Activated T-cell treated with anti-CD3 and anti-CD28 coated beads, Interleukin-2, amount 50 U/mL, for 24 hours (primary cell): Measurements from ENCODE around the gene ST13.

Experiments used
- DNase-seq: peaks from one replicate; pipeline ENCODE4 v3.0.0-alpha.2; 2020
- H3K27ac Mint-ChIP-seq: 2 replicates; pipeline ENCODE4 v1.8.0; 2020; ENCODE audit warnings: mild to moderate bottlenecking, mixed read lengths
- H3K27me3 Mint-ChIP-seq: 2 replicates; pipeline ENCODE4 v1.8.0; 2020; ENCODE audit warnings: mixed read lengths
- H3K36me3 Mint-ChIP-seq: 2 replicates; pipeline ENCODE4 v1.8.0; 2020; ENCODE audit warnings: low read depth, mixed read lengths
- H3K4me1 Mint-ChIP-seq: 2 replicates; pipeline ENCODE4 v1.8.0; 2020; ENCODE audit warnings: low read depth, mixed read lengths
- H3K4me3 Mint-ChIP-seq: 2 replicates; pipeline ENCODE4 v1.8.0; 2020; ENCODE audit warnings: mild to moderate bottlenecking, moderate library complexity, mixed read lengths
- H3K9me3 Mint-ChIP-seq: 2 replicates; pipeline ENCODE4 v1.8.0; 2020; ENCODE audit warnings: mixed read lengths

Gene ST13

GRCh38 chr22:40818747-40819598 is 37.5 kb downstream of the ST13 start, which contains the start of gene SLC25A17:
SLC25A17 (minus strand) TSS chr22:40819346; CDS start chr22:40819248, 98 bp downstream.
- no peaks in the 10 kb centered on the region for H3K27me3 Mint-ChIP-seq
- H3K27ac Mint-ChIP-seq = peak within 1 kb of the TSS; percentile 97
- DNase-seq = peak; percentile 90
- peaks cover 43% of the 10 kb centered on the region for H3K4me1 Mint-ChIP-seq
- no peaks in the 10 kb centered on the region for H3K9me3 Mint-ChIP-seq
- peaks cover 54% of the 10 kb centered on the region for H3K36me3 Mint-ChIP-seq
- H3K4me3 Mint-ChIP-seq = peak within 1 kb of the TSS; percentile 96

DNA sequence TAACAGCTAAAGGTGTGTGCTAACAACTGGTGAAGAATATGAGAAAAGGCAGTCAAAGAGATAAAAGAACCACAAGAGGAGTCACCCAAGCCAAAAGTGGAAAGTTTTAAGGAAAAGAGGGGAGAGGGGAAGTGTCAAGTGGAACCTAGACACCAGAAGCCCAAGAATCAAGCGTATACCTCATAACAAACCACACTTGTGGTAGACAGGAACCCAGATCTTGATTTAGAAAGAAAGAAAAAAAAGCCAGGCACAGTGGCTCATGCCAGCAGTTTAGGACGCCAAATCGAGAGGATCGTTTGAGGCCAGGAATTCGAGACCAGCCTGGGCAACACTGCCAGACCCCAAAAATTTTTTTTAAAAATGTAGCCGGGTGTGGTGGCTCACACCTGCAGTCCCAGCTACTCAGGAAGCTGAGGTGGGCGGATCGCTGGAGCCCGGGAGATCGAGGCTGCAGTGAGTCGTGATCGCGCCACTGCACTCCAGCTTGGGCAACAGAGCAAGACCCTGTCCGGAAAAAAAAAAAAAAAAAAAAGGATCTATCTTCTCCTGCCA is 38.2 kb downstream of the ST13 start:
- no peak for DNase-seq
- Mint-ChIP-seq H3K27me3 (no peaks in the 10 kb centered on the region), H3K27ac (peak overlapping the region; percentile 97), H3K36me3 (peaks cover 54% of the 10 kb centered on the region), H3K9me3 (no peaks in the 10 kb centered on the region), H3K4me3 (peak overlapping the region; percentile 96), H3K4me1 (peaks cover 46% of the 10 kb centered on the region)

DNA sequence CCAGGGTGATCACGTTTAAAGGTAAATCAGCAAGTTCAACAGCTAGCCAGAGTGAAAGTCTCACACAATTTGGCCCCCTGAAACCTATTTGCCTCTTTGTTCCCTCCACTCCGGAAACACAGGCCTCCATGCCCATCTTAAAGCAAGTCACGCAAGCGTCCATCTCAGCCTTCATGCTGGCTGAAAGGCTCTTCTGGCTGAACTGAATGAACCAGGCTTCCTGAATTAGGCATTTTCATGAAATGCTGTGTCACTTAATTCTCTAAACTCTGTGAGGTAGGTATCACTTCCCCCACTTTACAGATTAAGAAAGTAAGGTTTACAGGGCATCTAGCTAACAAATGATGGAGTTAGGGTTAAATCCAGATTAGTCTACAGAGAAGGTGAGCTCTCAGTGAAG is 38.7 kb downstream of the ST13 start:
- peaks cover 46% of the 10 kb centered on the region for H3K4me1 Mint-ChIP-seq
- peak overlapping the region; percentile 97 for H3K27ac Mint-ChIP-seq
- H3K27me3 Mint-ChIP-seq = no peaks in the 10 kb centered on the region
- peak overlapping the region; percentile 96 for H3K4me3 Mint-ChIP-seq
- DNase-seq = no peak
- peaks cover 54% of the 10 kb centered on the region for H3K36me3 Mint-ChIP-seq
- no peaks in the 10 kb centered on the region for H3K9me3 Mint-ChIP-seq

DNA sequence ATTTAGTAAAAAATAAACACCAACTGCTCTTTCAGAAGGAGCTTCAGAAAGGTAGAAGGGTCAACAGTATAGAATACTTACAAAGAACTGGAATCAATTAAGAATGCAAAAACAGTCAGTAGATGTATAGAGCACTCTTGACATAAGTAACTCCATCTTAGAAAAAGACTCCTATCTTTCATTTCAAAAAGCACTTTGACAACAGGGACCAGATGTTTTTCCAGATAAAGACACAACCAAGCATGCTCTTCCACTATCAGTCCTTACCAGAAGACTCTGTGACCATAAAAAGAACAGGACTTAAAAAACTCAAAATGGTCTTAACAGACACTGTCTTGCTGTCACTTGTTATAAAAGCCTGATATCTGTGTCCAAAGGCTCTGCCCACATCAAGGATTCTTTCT is 42.5 kb downstream of the ST13 start:
- no peaks in the 10 kb centered on the region for H3K9me3 Mint-ChIP-seq
- no peak overlapping the region for H3K4me3 Mint-ChIP-seq
- no peak for DNase-seq
- H3K27me3 Mint-ChIP-seq = no peaks in the 10 kb centered on the region
- peaks cover 47% of the 10 kb centered on the region for H3K4me1 Mint-ChIP-seq
- H3K36me3 Mint-ChIP-seq = peaks cover 65% of the 10 kb centered on the region
- H3K27ac Mint-ChIP-seq = peak overlapping the region; percentile 29

DNA sequence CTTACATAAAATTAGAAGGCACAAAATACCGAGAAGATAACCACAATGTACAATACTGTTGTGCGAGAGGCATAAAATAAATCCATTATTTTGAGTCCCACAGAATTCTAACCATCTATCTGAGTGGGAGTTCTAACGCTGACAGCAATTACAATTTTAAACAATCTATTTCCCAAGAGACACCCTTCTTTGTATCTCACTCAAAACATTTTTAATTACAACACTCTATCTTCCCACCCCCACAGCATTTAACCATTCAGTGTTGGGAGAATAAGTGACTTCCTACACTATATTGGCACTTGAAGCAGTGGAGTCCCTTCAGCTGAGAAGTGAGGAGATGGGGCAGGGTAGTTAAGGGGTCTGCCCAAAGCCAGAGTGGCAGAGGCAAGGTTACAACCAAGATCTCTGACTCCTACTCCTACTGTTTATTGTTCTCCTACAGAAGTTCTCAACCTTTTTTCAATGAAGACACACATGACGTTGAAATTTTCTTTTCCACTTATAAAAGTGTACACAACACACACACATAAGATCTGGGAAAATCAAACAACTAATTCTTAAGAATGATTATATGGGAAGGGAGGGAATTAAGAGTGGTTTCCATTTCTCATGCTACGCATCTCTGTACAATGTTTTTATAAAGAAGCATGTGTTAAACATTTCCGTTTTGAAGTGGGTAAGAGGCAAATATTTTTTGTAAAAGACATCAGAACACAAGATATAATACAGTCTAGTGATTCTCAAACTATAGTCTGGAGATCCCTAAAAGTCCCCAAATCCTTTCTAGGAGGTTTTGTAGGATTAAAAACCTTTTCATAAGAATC is 48.2 kb downstream of the ST13 start:
- no peak for DNase-seq
- Mint-ChIP-seq H3K36me3 (peaks cover 52% of the 10 kb centered on the region), H3K27me3 (no peaks in the 10 kb centered on the region), H3K4me3 (no peak overlapping the region), H3K27ac (no peak overlapping the region), H3K9me3 (no peaks in the 10 kb centered on the region), H3K4me1 (peaks cover 16% of the 10 kb centered on the region)

GRCh38 chr22:40806711-40807110 is 49.7 kb downstream of the ST13 start:
- H3K27ac Mint-ChIP-seq = no peak overlapping the region
- no peaks in the 10 kb centered on the region for H3K9me3 Mint-ChIP-seq
- H3K4me1 Mint-ChIP-seq = peaks cover 14% of the 10 kb centered on the region
- H3K4me3 Mint-ChIP-seq = no peak overlapping the region
- no peak for DNase-seq
- H3K27me3 Mint-ChIP-seq = no peaks in the 10 kb centered on the region
- H3K36me3 Mint-ChIP-seq = peaks cover 46% of the 10 kb centered on the region

DNA sequence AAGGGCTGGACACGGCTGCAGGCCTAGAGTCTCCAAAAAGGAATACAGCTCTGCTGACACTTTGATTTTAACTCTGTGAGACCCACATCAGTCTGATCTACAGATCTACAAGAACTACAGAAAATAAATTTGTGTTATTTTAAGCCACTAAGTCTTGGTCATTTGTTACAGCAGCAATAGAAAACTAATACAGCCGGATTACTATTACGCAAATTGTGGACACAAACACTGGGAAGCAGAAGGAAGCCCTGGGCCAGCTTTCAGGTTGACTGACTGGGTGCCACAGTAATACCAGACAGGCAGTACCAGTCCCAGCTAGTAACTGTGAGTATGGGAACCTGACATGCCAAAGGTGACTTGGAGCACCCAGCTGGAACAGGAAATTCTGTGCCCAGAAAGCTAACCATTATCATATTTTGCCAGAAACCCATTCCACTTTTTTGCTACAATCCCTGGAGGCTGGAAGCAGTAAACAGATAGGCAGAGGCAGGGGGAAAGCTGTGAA is 50.7 kb downstream of the ST13 start:
- Mint-ChIP-seq H3K4me3 (no peak overlapping the region), H3K36me3 (peaks cover 42% of the 10 kb centered on the region), H3K9me3 (no peaks in the 10 kb centered on the region), H3K27me3 (no peaks in the 10 kb centered on the region), H3K27ac (no peak overlapping the region), H3K4me1 (peaks cover 11% of the 10 kb centered on the region)
- no peak for DNase-seq

DNA sequence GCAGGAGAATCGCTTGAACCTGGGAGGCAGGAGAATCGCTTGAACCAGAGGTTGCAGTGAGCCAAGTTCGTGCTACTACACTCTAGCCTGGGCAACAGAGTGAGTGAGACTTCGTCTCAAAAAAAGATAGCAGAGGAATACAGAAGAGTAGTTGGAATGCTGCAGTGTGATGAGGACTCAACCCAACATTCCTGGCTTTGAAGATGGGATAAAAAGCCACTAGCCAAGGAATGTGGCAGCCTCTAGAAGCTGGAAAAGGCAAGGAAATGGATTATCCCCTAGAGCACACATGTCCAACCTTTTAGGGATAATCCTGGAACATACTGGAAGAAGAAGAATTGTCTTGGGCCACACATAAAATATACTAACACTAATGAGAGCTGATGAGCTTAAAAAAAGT is 51.2 kb downstream of the ST13 start:
- Mint-ChIP-seq H3K27ac (no peak overlapping the region), H3K9me3 (no peaks in the 10 kb centered on the region), H3K4me3 (no peak overlapping the region), H3K4me1 (peaks cover 11% of the 10 kb centered on the region), H3K36me3 (peaks cover 42% of the 10 kb centered on the region), H3K27me3 (no peaks in the 10 kb centered on the region)
- no peak for DNase-seq

GRCh38 chr22:40803321-40803720 is 53.1 kb downstream of the ST13 start:
- H3K9me3 Mint-ChIP-seq = no peaks in the 10 kb centered on the region
- H3K4me1 Mint-ChIP-seq = peaks cover 7% of the 10 kb centered on the region
- peaks cover 43% of the 10 kb centered on the region for H3K36me3 Mint-ChIP-seq
- no peak overlapping the region for H3K27ac Mint-ChIP-seq
- no peaks in the 10 kb centered on the region for H3K27me3 Mint-ChIP-seq
- no peak for DNase-seq
- H3K4me3 Mint-ChIP-seq = no peak overlapping the region

DNA sequence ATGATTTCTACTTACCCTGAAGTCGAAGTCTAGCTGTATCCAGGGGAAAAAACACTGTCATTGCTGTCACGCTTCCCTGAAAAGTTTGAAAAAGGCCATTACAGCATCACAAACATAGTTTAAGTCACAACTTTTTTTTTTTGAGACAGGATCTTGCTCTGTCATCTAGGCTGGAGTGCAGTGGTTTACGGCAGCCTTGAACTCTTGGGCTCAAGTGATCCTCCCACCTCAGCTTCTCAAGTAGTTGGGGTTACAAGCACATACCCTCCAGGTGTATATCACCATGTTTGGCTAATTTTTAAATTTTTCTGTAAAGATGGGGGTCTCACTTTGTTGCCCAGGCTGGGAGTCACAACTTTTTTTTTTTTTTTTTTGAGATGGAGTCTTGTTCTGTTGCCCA is 57.4 kb downstream of the ST13 start:
- Mint-ChIP-seq H3K9me3 (no peaks in the 10 kb centered on the region), H3K4me1 (peaks cover 6% of the 10 kb centered on the region), H3K36me3 (peaks cover 54% of the 10 kb centered on the region), H3K27ac (no peak overlapping the region), H3K27me3 (no peaks in the 10 kb centered on the region), H3K4me3 (no peak overlapping the region)
- DNase-seq = no peak

DNA sequence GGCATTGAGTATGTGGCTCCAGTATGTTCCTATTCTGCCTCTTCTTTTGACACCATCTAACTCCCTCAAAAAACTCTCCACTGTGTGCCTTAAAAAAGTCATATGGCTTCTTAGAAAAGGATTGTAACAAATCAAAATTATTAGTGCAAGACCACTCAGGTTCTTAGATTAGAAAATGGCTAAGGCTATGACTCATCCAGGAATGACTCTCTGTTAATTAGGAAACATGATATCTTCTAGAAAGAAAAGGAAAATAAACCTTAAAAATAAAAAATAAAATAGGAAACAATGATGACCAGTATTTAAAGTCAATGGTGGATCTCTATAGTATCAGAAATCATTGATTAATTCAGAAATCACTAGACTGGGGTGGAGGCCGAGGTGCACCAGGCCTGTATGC is 59.0 kb downstream of the ST13 start:
- Mint-ChIP-seq H3K27me3 (no peaks in the 10 kb centered on the region), H3K27ac (no peak overlapping the region), H3K4me1 (peaks cover 5% of the 10 kb centered on the region), H3K4me3 (no peak overlapping the region), H3K36me3 (peaks cover 58% of the 10 kb centered on the region), H3K9me3 (no peaks in the 10 kb centered on the region)
- no peak for DNase-seq

DNA sequence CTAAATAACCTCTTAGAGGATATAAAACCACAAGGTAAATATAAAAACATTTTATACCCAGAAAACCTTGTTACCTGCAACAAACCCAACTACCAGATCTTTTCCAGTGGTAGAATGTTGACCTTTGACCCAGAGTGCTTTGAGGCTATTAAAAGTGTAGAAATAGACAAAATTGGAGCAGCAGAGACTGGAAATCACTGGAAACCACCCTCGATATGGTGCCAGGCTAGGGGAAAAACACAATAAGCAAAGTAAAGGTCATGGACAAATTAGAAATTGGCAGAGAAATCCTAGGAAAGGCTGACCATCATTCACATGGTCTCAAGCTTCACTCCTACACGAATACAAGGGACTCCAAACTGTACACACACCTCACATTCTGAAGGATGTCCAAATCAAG is 64.0 kb downstream of the ST13 start:
- no peak for DNase-seq
- H3K36me3 Mint-ChIP-seq = peaks cover 82% of the 10 kb centered on the region
- peaks cover 13% of the 10 kb centered on the region for H3K4me1 Mint-ChIP-seq

GRCh38 chr22:40791241-40791640 is 65.2 kb downstream of the ST13 start:
- Mint-ChIP-seq H3K4me1 (peaks cover 13% of the 10 kb centered on the region), H3K4me3 (no peak overlapping the region), H3K36me3 (peaks cover 82% of the 10 kb centered on the region), H3K27me3 (no peaks in the 10 kb centered on the region), H3K9me3 (no peaks in the 10 kb centered on the region), H3K27ac (no peak overlapping the region)
- DNase-seq = no peak

More for the DNA sequence above, 64.0 kb downstream of the ST13 start:
- Mint-ChIP-seq H3K4me3 (no peak overlapping the region), H3K27ac (no peak overlapping the region), H3K9me3 (no peaks in the 10 kb centered on the region), H3K27me3 (no peaks in the 10 kb centered on the region)

DNA sequence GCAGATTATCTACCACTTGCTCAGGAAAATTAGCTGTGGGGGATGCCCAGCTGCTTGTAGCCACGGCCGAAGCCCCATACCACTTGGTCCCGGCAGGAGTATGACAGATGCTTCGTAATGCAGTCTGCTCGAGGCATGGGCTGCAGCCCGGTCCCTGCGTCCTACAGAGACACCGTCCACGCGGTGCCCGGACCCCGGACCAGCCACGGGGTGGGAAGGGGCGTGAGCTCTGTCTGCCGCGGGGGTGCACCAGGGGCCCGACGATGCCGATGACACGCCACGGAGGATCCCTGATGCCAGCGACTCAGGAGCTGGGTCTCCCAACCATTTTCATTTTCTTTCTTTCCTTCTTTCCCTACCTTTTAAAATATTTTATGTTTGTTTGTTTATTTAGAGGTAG is 67.3 kb downstream of the ST13 start:
- peaks cover 86% of the 10 kb centered on the region for H3K36me3 Mint-ChIP-seq
- H3K4me1 Mint-ChIP-seq = peaks cover 13% of the 10 kb centered on the region
- H3K27ac Mint-ChIP-seq = no peak overlapping the region
- no peaks in the 10 kb centered on the region for H3K27me3 Mint-ChIP-seq
- no peak overlapping the region for H3K4me3 Mint-ChIP-seq
- DNase-seq = no peak
- no peaks in the 10 kb centered on the region for H3K9me3 Mint-ChIP-seq
